GM12873 (cell line): ENCODE data around the gene AGPAT2.

ENCODE experiments used
- CTCF ChIP-seq: IDR thresholded peaks from 2 replicates; pipeline ENCODE4 v1.5.1; 2012; ENCODE audit warnings: low read depth, mild to moderate bottlenecking, moderate library complexity, low read length, control low read depth; ENCODE audit not compliant: insufficient read depth; ENCODE audit errors: missing control alignments

Gene AGPAT2

GRCh38 chr9:136678034-136678433 lies 9.2 kb downstream of the AGPAT2 start:
- no peak for TF ChIP-seq CTCF

GRCh38 chr9:136676920-136677686 lies 10.2 kb downstream of the AGPAT2 start:
- no peak for TF ChIP-seq CTCF

GRCh38 chr9:136676297-136676794 lies 10.9 kb downstream of the AGPAT2 start:
- TF ChIP-seq CTCF = no peak

- no peak for TF ChIP-seq CTCF
These were observed 11.6 kb downstream of the AGPAT2 start for GRCh38 chr9:136675477-136676296.

- TF ChIP-seq CTCF = no peak
These were observed 12.4 kb downstream of the AGPAT2 start for GRCh38 chr9:136674786-136675349.

GRCh38 chr9:136673975-136674785 lies 13.1 kb downstream of the AGPAT2 start:
- TF ChIP-seq CTCF = no peak
